NCI-H146 treated with DMSO at 0.1 percent for 48 hours (cell line): ENCODE data around the gene PAEP.
"Not testable (repeated sequence)": the region's sequence is repeated elsewhere in the genome, so short reads cannot be mapped to it uniquely, and the experiment has no call there.

Experiments used
- DNase-seq: peaks from one replicate; lab custom pipeline; 2025; ENCODE audit not compliant: unreplicated experiment; lab: John Stamatoyannopoulos, UW

PAEP gene

GRCh38 chr9:135549478-135550343, 11.8 kb upstream of the PAEP start:
- DNase-seq, result not testable (repeated sequence)

DNA sequence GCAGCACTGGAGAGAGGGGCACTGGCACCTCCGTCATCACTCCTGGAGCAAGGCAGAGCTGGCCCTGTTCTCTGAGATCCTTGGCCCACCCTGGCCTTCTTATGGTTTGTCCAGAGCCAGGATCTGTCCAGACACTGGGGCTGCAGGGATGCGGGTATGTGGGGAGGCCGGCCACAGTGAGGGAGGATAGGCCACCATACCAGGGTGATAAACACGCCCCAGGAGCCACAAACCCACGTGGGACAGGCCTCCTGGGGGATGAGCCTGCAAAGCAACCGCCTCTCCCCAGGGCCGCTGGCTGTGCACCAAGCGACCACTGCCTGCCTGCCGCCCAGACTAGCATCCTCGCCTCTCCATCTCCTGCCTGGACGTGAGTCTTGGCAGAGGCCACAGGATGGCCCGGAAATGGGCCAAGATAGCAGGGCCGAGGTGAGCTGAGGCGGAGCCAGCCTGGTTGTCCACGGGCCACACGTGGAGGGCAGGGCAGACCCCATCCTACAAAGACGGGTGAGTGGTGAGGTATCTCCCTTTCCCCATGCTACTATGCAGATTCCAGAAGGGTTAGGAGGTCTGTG, 11.1 kb upstream of the PAEP start:
- no peak for DNase-seq

GRCh38 chr9:135551031-135551430, 10.5 kb upstream of the PAEP start:
- no peak for DNase-seq

DNA sequence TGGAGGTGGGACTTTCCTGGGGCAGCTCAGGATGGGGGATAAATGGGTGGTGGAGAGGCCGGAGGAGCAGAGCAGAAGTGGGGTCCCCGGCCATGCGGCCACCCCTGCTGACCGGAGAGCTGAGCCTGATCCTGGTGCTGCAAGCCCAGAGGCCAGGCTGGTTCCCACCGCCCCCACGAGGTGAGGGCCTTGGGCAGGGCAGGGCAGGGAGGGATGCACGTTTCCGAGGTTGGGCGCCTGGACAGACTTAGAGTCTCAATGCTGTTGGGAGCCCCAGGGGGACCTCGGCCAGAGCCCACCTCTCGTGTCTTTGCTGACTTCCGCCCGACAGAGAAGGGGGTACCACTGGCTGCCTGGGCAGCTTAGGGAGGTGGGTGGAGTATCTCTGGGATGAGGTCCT, 10.1 kb upstream of the PAEP start:
- DNase-seq, result no peak

GRCh38 chr9:135552021-135552697, 9.4 kb upstream of the PAEP start:
- no peak for DNase-seq

DNA sequence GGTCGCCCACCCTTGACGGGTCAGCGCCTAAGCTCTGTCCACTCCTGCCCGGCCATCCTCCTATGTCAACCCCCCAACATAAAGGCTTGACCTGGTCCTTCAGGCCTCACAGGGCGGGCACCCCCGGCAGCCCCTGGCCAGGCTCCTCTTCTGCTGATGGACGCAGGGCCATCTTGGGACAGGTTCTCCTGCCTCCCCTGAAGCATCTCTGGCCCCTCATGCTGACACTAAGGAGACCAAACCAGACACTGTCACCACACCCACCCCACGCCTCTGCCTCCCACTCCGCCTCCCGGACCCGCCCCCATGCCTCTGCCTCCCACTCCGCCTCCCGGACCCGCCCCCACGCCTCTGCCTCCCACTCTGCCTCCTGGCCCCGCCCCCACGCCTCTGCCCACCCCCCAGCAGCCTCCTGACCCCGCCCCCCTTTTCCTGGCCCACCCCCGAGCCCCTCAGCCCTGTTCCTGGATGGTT, 8.8 kb upstream of the PAEP start:
- no peak for DNase-seq

DNA sequence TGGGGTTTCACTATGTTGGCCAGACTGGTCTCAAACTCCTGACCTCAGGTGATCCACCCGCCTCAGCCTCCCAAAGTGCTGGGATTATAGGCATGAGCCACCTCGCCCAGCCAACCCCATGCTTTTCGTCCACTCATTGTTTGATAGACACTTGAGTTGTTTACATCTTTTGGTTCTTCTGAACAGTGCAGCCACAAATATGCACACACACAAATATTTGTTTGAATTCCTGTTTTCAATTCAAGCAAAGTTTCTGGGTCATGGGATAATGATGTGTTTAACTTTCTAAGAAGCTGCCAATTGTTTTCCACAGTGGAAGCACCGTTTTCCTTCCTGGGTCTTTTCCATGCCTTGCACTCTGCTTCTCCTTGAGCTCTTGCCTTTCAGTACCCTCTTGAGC, 6.8 kb upstream of the PAEP start:
- DNase-seq, result no peak

- no peak for DNase-seq
Measured at GRCh38 chr9:135555203-135555602, 6.4 kb upstream of the PAEP start.

- DNase-seq, result no peak
Measured at GRCh38 chr9:135555910-135556309, 5.6 kb upstream of the PAEP start.

- no peak for DNase-seq
Measured at GRCh38 chr9:135559606-135560005, 1.9 kb upstream of the PAEP start.

- no peak for DNase-seq
Measured at GRCh38 chr9:135562235-135562745, 734 bp downstream of the PAEP start.

DNA sequence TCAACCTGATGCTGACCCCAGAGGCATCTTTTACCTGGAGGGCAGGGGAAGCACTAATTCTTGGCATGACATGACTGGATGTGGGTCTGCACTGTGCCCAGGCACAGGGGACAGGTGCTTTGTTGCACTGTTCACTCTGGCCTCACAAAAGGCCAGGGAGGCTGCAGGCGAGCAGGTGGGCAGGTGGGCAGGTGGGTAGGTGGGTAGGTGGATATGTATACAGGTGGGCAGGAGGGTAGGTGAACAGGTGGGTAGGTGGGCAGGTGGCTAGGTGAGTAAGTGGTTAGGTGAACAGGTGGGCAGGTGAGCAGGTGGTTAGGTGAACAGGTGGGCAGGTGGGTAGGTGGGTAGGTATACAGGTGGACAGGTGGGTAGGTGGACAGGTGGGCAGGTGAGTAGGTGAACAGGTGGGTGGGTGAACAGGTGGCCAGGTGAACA, 1.5 kb downstream of the PAEP start:
- DNase-seq, result no peak

DNA sequence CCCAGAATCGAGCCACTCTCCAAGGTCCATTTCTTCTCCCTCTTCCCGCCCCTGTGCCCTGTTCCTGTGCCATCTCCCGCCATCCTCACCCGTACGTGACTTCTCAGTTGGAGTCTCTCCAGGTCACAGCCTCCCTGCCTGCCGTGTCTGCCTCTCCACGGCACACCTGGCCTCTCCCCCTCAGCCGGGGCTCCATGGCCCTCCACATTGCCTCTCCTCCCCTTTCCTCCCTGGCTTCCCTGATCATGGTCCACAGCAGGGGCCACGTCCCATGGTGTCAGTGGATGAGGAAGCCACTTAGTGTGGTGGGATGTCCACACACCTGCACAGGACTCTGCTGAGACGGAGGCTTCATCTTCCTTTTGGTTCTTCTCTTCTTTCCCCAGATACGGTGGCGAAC, 2.3 kb downstream of the PAEP start:
- DNase-seq, result no peak

DNA sequence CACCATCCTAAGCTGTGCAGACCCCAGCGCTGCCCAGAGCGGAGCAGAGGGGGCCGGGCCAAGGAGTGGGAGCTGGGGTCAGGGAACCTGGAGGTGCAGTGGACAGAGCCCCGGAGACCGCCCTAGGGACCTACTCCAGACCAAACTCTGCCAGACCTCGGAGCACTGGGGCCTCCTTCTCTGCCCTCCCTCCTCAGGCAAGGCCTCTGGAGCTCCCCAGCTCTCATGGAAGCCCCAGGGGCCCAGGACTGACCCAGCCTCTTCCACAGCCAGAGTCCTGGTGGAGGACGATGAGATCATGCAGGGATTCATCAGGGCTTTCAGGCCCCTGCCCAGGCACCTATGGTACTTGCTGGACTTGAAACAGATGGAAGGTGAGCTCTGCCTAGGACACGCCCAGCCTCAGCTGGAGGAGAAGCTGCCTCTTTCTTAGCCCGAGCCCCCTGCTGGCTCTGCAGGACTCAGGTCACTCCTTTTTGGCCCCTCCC, 3.6 kb downstream of the PAEP start:
- no peak for DNase-seq

- DNase-seq, result no peak
Measured at GRCh38 chr9:135565636-135566035, 4.1 kb downstream of the PAEP start.

DNA sequence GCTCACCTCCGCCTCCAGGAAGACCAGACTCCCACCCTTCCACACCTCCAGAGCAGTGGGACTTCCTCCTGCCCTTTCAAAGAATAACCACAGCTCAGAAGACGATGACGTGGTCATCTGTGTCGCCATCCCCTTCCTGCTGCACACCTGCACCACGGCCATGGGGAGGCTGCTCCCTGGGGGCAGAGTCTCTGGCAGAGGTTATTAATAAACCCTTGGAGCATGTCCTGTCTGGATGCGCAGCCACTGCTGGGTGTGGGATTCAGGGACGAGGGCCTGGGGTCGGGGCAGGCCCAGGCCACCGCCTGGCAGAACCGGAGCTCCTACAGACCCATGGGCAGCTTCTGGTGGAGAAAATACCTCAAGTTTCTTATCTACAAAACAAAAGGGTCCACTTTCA, 5.0 kb downstream of the PAEP start:
- no peak for DNase-seq

DNA sequence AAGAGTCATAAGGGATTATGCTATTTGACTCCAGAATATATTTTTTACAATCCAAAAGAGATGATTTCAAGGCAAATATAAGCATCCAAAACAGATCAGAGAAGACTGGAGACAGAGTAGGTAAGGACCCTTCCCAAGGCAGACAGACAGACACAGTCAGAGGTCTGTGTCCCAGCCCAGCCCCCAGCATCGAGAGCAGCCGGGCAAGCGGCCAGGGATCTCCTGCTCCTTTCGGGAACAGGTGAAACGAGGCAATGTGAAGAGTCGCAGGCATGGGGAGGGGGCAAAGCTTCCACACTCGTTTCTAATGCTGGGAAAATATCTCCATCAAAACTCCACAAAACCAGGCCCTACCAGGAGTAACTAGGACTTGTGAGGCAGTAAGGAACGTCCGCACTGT, 5.8 kb downstream of the PAEP start:
- DNase-seq, result no peak

- DNase-seq, result no peak
Measured at GRCh38 chr9:135568026-135568425, 6.5 kb downstream of the PAEP start.

- no peak for DNase-seq
Measured at GRCh38 chr9:135570456-135570855, 8.9 kb downstream of the PAEP start.

DNA sequence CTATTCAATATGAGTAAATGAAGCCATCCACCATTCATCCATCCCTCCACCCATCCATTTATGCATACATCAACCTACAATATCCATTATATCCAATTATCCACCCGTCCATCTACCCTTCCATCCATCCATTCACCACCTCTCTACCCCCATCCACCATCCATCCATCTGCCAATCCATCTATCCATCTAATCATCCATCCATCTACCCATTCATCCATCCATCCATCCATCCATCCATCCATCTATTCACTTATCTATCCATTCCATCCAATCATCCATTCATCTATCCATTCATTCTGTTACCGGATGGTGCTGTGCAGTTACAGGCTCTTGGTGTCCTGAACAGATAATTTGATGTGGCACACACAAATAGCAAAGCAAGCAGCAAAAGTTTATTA, 10.7 kb downstream of the PAEP start:
- DNase-seq, result no peak

- DNase-seq, result no peak
Measured at GRCh38 chr9:135573124-135573523, 11.6 kb downstream of the PAEP start.

- no peak for DNase-seq
Measured at GRCh38 chr9:135574331-135574730, 12.8 kb downstream of the PAEP start.
